ENCODE data around the gene NAXE.
A peak's percentile ranks its signal among the peaks of the same experiment; 100 is the strongest.

The NAXE gene

GRCh38 chr1:156571261-156571852 lies 20.2 kb upstream of the NAXE start:
- H4K20me1 ChIP-seq (ENCODE audit: insufficient read depth, low read length): no peaks in the 10 kb centered on the region
- peaks cover 12% of the 10 kb centered on the region; the same call in 1 of the 2 replicates for H3K27me3 ChIP-seq (ENCODE audit: insufficient read depth, low read length)
- H3K27ac ChIP-seq (ENCODE audit: low read depth, low read length, poor library complexity, severe bottlenecking): no peak overlapping the region
- H3K9me2 ChIP-seq (ENCODE audit: low read depth, low read length): no peaks in the 10 kb centered on the region
- H3K4me1 ChIP-seq (ENCODE audit: insufficient read depth, low read length, severe bottlenecking): peaks cover 11% of the 10 kb centered on the region
- H3K79me2 ChIP-seq (ENCODE audit: insufficient read depth, low read length): no peaks in the 10 kb centered on the region
- H2AFZ ChIP-seq (ENCODE audit: low read length): no peak overlapping the region
- peak overlapping the region; percentile 66 for H3K4me3 ChIP-seq (ENCODE audit: low read depth, low read length, poor library complexity, severe bottlenecking)
- H3K9ac ChIP-seq (ENCODE audit: low read length): no peak overlapping the region
- TF ChIP-seq CTCF (IDR thresholded peaks at IDR 0.05; ENCODE audit: low read length) (no peak), EZH2 (IDR thresholded peaks at IDR 0.05; ENCODE audit: borderline replicate concordance, low read length) (no peak)
- H3F3A ChIP-seq (ENCODE audit: insufficient read depth, low read length): no peaks in the 10 kb centered on the region
- no peaks in the 10 kb centered on the region for H3K36me3 ChIP-seq (ENCODE audit: insufficient read depth, low read length)
- H3K9me3 ChIP-seq (ENCODE audit: low read length): no peaks in the 10 kb centered on the region
- H3K4me2 ChIP-seq (ENCODE audit: low read length): peak overlapping the region; percentile 76

- no peaks in the 10 kb centered on the region for H3F3A ChIP-seq (ENCODE audit: insufficient read depth, low read length)
Measured at GRCh38 chr1:156571919-156572662, 19.5 kb upstream of the NAXE start, which contains the start of gene IQGAP3. IQGAP3 (minus strand) TSS chr1:156572565; CDS start chr1:156572529, 36 bp downstream.

GRCh38 chr1:156572663-156573018 lies 18.9 kb upstream of the NAXE start:
- H2AFZ ChIP-seq (ENCODE audit: low read length): no peak overlapping the region
- H3K27me3 ChIP-seq (ENCODE audit: insufficient read depth, low read length): peaks cover 9% of the 10 kb centered on the region; the same call in 1 of the 2 replicates
- H3K4me2 ChIP-seq (ENCODE audit: low read length): peak overlapping the region; percentile 76
- no peak for TF ChIP-seq EZH2 (IDR thresholded peaks at IDR 0.05; ENCODE audit: borderline replicate concordance, low read length)
- TF ChIP-seq CTCF (IDR thresholded peaks at IDR 0.05; ENCODE audit: low read length): no peak
- no peak overlapping the region for H3K27ac ChIP-seq (ENCODE audit: low read depth, low read length, poor library complexity, severe bottlenecking)
- H3K9me3 ChIP-seq (ENCODE audit: low read length): no peaks in the 10 kb centered on the region
- no peaks in the 10 kb centered on the region for H4K20me1 ChIP-seq (ENCODE audit: insufficient read depth, low read length)
- peak overlapping the region; percentile 60 for H3K9ac ChIP-seq (ENCODE audit: low read length)
- H3K4me3 ChIP-seq (ENCODE audit: low read depth, low read length, poor library complexity, severe bottlenecking): peak overlapping the region; percentile 66
- H3K36me3 ChIP-seq (ENCODE audit: insufficient read depth, low read length): no peaks in the 10 kb centered on the region
- H3K9me2 ChIP-seq (ENCODE audit: low read depth, low read length): no peaks in the 10 kb centered on the region
- H3F3A ChIP-seq (ENCODE audit: insufficient read depth, low read length): no peaks in the 10 kb centered on the region
- peaks cover 11% of the 10 kb centered on the region for H3K4me1 ChIP-seq (ENCODE audit: insufficient read depth, low read length, severe bottlenecking)
- no peaks in the 10 kb centered on the region for H3K79me2 ChIP-seq (ENCODE audit: insufficient read depth, low read length)

More at GRCh38 chr1:156571919-156572662, 19.5 kb upstream of the NAXE start, which contains the start of gene IQGAP3:
- no peak for TF ChIP-seq CTCF (IDR thresholded peaks at IDR 0.05; ENCODE audit: low read length)
- no peak for TF ChIP-seq EZH2 (IDR thresholded peaks at IDR 0.05; ENCODE audit: borderline replicate concordance, low read length)
- Histone ChIP-seq H3K9me3 (ENCODE audit: low read length) (no peaks in the 10 kb centered on the region), H3K79me2 (ENCODE audit: insufficient read depth, low read length) (no peaks in the 10 kb centered on the region), H3K36me3 (ENCODE audit: insufficient read depth, low read length) (no peaks in the 10 kb centered on the region), H3K27me3 (ENCODE audit: insufficient read depth, low read length) (peaks cover 9% of the 10 kb centered on the region; the same call in 1 of the 2 replicates), H3K9ac (ENCODE audit: low read length) (peak within 1 kb of the TSS; percentile 60), H3K4me2 (ENCODE audit: low read length) (peak within 1 kb of the TSS; percentile 76), H4K20me1 (ENCODE audit: insufficient read depth, low read length) (no peaks in the 10 kb centered on the region), H2AFZ (ENCODE audit: low read length) (no peak within 1 kb of the TSS), H3K4me3 (ENCODE audit: low read depth, low read length, poor library complexity, severe bottlenecking) (peak within 1 kb of the TSS; percentile 66), H3K9me2 (ENCODE audit: low read depth, low read length) (no peaks in the 10 kb centered on the region), H3K27ac (ENCODE audit: low read depth, low read length, poor library complexity, severe bottlenecking) (no peak within 1 kb of the TSS), H3K4me1 (ENCODE audit: insufficient read depth, low read length, severe bottlenecking) (peaks cover 11% of the 10 kb centered on the region)
